GM13976 (cell line): ENCODE measurements around the gene EIF4G2.
"Not testable (repeated sequence)": the region's sequence is repeated elsewhere in the genome, so short reads cannot be mapped to it uniquely, and the experiment has no call there.

Experiments used
- DNase-seq: peaks from one replicate; pipeline ENCODE4 v3.0.0; 2012; ENCODE audit warnings: low spot score
- CTCF ChIP-seq: IDR thresholded peaks from 2 replicates; pipeline ENCODE4 v1.5.1; 2012; ENCODE audit warnings: borderline replicate concordance, mild to moderate bottlenecking; ENCODE audit not compliant: insufficient read depth; ENCODE audit errors: extremely low read depth, missing control alignments, control extremely low read depth
- in situ Hi-C: fragments of 300-500 bp; cut with MboI; formaldehyde crosslinking; loops from one replicate; pipeline ENCODE4 v1.12.0; 2022; ENCODE audit warnings: low sequenced_read_pairs, mixed read lengths, inconsistent platforms; ENCODE audit not compliant: unreplicated experiment

Gene EIF4G2

GRCh38 chr11:10846660-10847059, 37.9 kb upstream of the EIF4G2 start:
- TF ChIP-seq CTCF, result no peak
- no peak for DNase-seq
- in situ Hi-C loops, result no loop called here

- no peak for TF ChIP-seq CTCF
- DNase-seq, result no peak
- in situ Hi-C loops, result no loop called here
These were observed 36.9 kb upstream of the EIF4G2 start for GRCh38 chr11:10845589-10845988.

- TF ChIP-seq CTCF, result no peak
- in situ Hi-C loops, result no loop called here
- no peak for DNase-seq
These were observed 36.1 kb upstream of the EIF4G2 start for GRCh38 chr11:10844796-10845195.

- no peak for TF ChIP-seq CTCF
- in situ Hi-C loops, result no loop called here
- DNase-seq, result no peak
These were observed 35.6 kb upstream of the EIF4G2 start for GRCh38 chr11:10844356-10844755.

- in situ Hi-C loops, result no loop called here
- no peak for TF ChIP-seq CTCF
- no peak for DNase-seq
These were observed 30.2 kb upstream of the EIF4G2 start for GRCh38 chr11:10838881-10839280.

GRCh38 chr11:10838083-10838482, 29.4 kb upstream of the EIF4G2 start:
- DNase-seq, result no peak
- in situ Hi-C loops, result no loop called here
- TF ChIP-seq CTCF, result no peak

GRCh38 chr11:10836884-10837283, 28.2 kb upstream of the EIF4G2 start:
- DNase-seq, in situ Hi-C loops: not testable (repeated sequence)
